RPMI7951 (cell line): Measurements from ENCODE around the gene SHISAL1. TPM values are rescaled to one million over a fixed set of nuclear protein-coding genes. Genes with fewer than 3 reads are reported as not detected.

Source experiments
- DNase-seq: peaks from one replicate; pipeline ENCODE4 v3.0.0-alpha.2; 2012; ENCODE audit warnings: low read depth
- total RNA-seq: library from RNA; depleted of rRNA; stranded (reverse); fragments of >200 nt; shearing (Covaris generic); gene quantifications from 2 replicates; pipeline ENCODE4 v1.2.3, GENCODE V29; 2014

The SHISAL1 gene
- total RNA-seq, 1 experiment from 2014 or later = 1.6 TPM

- no peak for DNase-seq
Measured at GRCh38 chr22:44342347-44342956, 29.7 kb upstream of the SHISAL1 start.

- no peak for DNase-seq
Measured at GRCh38 chr22:44341431-44342346, 28.9 kb upstream of the SHISAL1 start.

- DNase-seq = no peak
Measured at GRCh38 chr22:44340271-44341239, 27.8 kb upstream of the SHISAL1 start.

- DNase-seq = no peak
Measured at GRCh38 chr22:44338906-44339305, 26.2 kb upstream of the SHISAL1 start.

- DNase-seq = no peak
Measured at GRCh38 chr22:44338177-44338810, 25.5 kb upstream of the SHISAL1 start.

- peak; percentile 74 for DNase-seq
Measured at GRCh38 chr22:44337678-44338004, 24.9 kb upstream of the SHISAL1 start.

GRCh38 chr22:44336962-44337677, 24.4 kb upstream of the SHISAL1 start:
- DNase-seq = no peak

GRCh38 chr22:44335903-44336803, 23.4 kb upstream of the SHISAL1 start:
- DNase-seq = no peak

GRCh38 chr22:44335066-44335839, 22.5 kb upstream of the SHISAL1 start:
- DNase-seq = no peak

- DNase-seq = no peak
Measured at GRCh38 chr22:44333847-44334635, 21.3 kb upstream of the SHISAL1 start.

- DNase-seq = no peak
Measured at GRCh38 chr22:44332946-44333345, 20.2 kb upstream of the SHISAL1 start.

GRCh38 chr22:44331881-44332714, 19.3 kb upstream of the SHISAL1 start:
- no peak for DNase-seq

GRCh38 chr22:44330744-44331660, 18.3 kb upstream of the SHISAL1 start:
- no peak for DNase-seq

- no peak for DNase-seq
Measured at GRCh38 chr22:44330188-44330743, 17.5 kb upstream of the SHISAL1 start.

- DNase-seq = peak; percentile 54
Measured at GRCh38 chr22:44329179-44329796, 16.5 kb upstream of the SHISAL1 start.
